Osteoblast (primary cell): ENCODE data around the gene CEP152. TPM values are rescaled to one million over a fixed set of nuclear protein-coding genes. Genes with fewer than 3 reads are reported as not detected.

Source experiments
- DNase-seq: peaks from one replicate; pipeline ENCODE4 v3.0.0; 2011; ENCODE audit warnings: low spot score, mixed read lengths; ENCODE audit not compliant: insufficient read length; ENCODE audit errors: missing footprints
- H2AFZ ChIP-seq: 2 replicates; pipeline ENCODE4 v1.6.0; 2011; ENCODE audit warnings: mild to moderate bottlenecking, low read length
- H3K27ac ChIP-seq: 2 replicates; pipeline ENCODE4 v1.5.1; 2011; ENCODE audit warnings: mild to moderate bottlenecking, low read depth, low read length, moderate library complexity
- H3K27me3 ChIP-seq: 2 replicates; pipeline ENCODE4 v1.6.0; 2012; ENCODE audit warnings: mild to moderate bottlenecking, control low read depth, inconsistent platforms, low read length, moderate library complexity; ENCODE audit not compliant: insufficient read depth
- H3K36me3 ChIP-seq: 2 replicates; pipeline ENCODE4 v1.5.1; 2011; ENCODE audit warnings: mild to moderate bottlenecking, low read length, control low read depth, moderate library complexity; ENCODE audit not compliant: insufficient read depth
- H3K4me1 ChIP-seq: 2 replicates; pipeline ENCODE4 v1.5.1; 2011; ENCODE audit warnings: mild to moderate bottlenecking, low read length, control low read depth, moderate library complexity; ENCODE audit not compliant: insufficient read depth
- H3K4me2 ChIP-seq: 2 replicates; pipeline ENCODE4 v1.6.0; 2011; ENCODE audit warnings: mild to moderate bottlenecking, low read length; ENCODE audit not compliant: insufficient read depth
- H3K4me3 ChIP-seq: fragments of 200-600 bp; sonication (generic); 3 replicates; pipeline ENCODE4 v1.5.1; 2012; ENCODE audit warnings: mild to moderate bottlenecking, low read length, inconsistent platforms; ENCODE audit not compliant: insufficient read depth
- H3K79me2 ChIP-seq: 2 replicates; pipeline ENCODE4 v1.6.0; 2012; ENCODE audit warnings: mild to moderate bottlenecking, low read length, control low read depth, inconsistent platforms; ENCODE audit not compliant: insufficient read depth
- H3K9me3 ChIP-seq: 2 replicates; pipeline ENCODE4 v1.5.1; 2011; ENCODE audit warnings: low read depth, low read length, control low read depth
- H4K20me1 ChIP-seq: 2 replicates; pipeline ENCODE4 v1.6.0; 2012; ENCODE audit warnings: mild to moderate bottlenecking, low read length, control low read depth; ENCODE audit not compliant: insufficient read depth
- CTCF ChIP-seq: IDR thresholded peaks from 2 replicates; pipeline ENCODE4 v1.5.1; 2011; ENCODE audit warnings: mild to moderate bottlenecking, low read depth, low read length, moderate library complexity; ENCODE audit errors: extremely low read depth
- total RNA-seq: library from RNA; depleted of rRNA; stranded (reverse); fragments of >200 nt; gene quantifications from 2 replicates; pipeline ENCODE4 v1.2.3, GENCODE V29; 2012

CEP152 gene
- total RNA-seq, 1 donor = 4.3 TPM

DNA sequence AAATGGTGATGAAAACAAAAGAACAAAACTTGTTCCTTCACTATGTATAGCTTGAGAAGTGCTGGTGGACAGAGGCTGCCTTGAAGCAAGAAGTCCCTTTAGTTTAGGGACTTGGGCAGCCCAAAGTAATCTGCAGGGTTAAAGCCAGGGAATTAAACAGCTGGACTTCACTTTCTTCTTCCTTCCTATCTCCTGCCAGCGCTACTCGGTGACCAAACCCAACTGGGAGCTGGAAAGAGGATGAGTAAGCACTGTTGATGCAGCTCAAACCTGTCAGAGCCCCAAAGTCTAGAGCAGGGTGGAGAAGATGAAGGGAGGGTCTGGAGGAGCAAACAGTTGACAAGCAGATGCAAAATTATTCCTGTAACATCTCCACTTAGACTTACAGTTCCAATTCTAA is 92.2 kb downstream of the CEP152 start:
- TF ChIP-seq CTCF = no peak
- H4K20me1 ChIP-seq = no peaks in the 10 kb centered on the region
- H3K36me3 ChIP-seq = no peaks in the 10 kb centered on the region
- H3K4me3 ChIP-seq = no peak overlapping the region
- H2AFZ ChIP-seq = peak overlapping the region; percentile 59
- no peaks in the 10 kb centered on the region for H3K27me3 ChIP-seq
- H3K9me3 ChIP-seq = no peaks in the 10 kb centered on the region
- DNase-seq = peak; percentile 25
- peak overlapping the region; percentile 43 for H3K4me2 ChIP-seq
- no peaks in the 10 kb centered on the region for H3K79me2 ChIP-seq
- H3K27ac ChIP-seq = peak overlapping the region; percentile 19
- H3K4me1 ChIP-seq = peaks cover 30% of the 10 kb centered on the region

GRCh38 chr15:48717458-48717857 is 93.4 kb downstream of the CEP152 start:
- Histone ChIP-seq H3K4me3 (no peak overlapping the region), H3K27me3 (no peaks in the 10 kb centered on the region), H3K27ac (no peak overlapping the region), H2AFZ (no peak overlapping the region), H3K4me2 (no peak overlapping the region), H3K9me3 (no peaks in the 10 kb centered on the region), H3K36me3 (no peaks in the 10 kb centered on the region), H4K20me1 (no peaks in the 10 kb centered on the region), H3K4me1 (peaks cover 19% of the 10 kb centered on the region), H3K79me2 (no peaks in the 10 kb centered on the region)
- DNase-seq = no peak
- TF ChIP-seq CTCF = peak; percentile 47

DNA sequence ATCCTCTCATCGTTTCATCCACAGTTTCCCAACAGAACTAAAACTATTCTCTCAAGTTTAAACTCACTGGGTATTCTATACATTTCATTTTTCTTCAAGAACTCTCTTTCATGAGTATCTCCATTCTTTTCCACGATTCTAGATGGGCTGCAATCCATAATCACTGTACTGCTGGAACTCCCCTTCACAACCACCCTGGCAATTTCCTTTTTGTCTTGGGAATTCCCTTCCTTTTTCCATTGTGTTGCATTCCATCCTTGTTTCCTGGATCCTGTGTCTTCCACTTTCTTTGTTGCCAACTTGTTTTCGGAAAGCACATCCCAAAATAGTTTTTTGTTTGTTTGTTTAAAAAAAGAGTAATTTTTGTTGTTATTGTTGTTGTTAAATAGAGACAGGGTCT is 98.3 kb downstream of the CEP152 start:
- Histone ChIP-seq H3K27ac (no peak overlapping the region), H4K20me1 (no peaks in the 10 kb centered on the region), H3K79me2 (no peaks in the 10 kb centered on the region), H3K4me3 (no peak overlapping the region), H3K9me3 (no peaks in the 10 kb centered on the region), H2AFZ (no peak overlapping the region), H3K4me2 (no peak overlapping the region), H3K4me1 (no peaks in the 10 kb centered on the region), H3K36me3 (no peaks in the 10 kb centered on the region), H3K27me3 (no peaks in the 10 kb centered on the region)
- no peak for DNase-seq
- no peak for TF ChIP-seq CTCF

DNA sequence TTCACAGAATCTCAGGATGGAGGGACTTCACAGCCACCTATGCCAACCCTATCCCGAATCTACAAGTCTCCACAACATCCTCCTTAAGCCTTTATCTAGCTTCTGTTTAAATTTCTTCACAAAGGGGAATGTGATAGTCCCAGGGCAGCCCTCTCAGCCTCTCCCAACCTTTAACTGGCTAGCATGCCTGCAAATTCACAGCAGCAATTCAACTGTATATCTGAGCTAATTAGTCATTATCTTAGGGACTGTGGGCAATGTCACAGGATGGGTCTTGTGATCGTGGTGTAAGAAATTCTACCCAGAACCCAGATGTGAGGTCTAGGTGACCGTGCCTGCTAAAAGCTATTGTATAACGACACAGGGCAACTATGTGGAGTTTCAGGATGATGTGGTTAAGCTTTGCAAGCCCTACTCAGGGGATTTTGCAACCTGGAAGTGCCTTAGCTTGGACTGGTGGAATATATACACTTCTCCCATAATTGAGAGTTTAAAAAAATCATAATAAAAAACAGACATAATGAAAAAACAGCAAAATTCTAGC is 99.8 kb downstream of the CEP152 start:
- no peaks in the 10 kb centered on the region for H3K79me2 ChIP-seq
- no peaks in the 10 kb centered on the region for H3K36me3 ChIP-seq
- DNase-seq = no peak
- H3K9me3 ChIP-seq = no peaks in the 10 kb centered on the region
- H3K27ac ChIP-seq = no peak overlapping the region
- H2AFZ ChIP-seq = peak overlapping the region; percentile 69
- H3K4me1 ChIP-seq = no peaks in the 10 kb centered on the region
- no peaks in the 10 kb centered on the region for H4K20me1 ChIP-seq
- no peak overlapping the region for H3K4me2 ChIP-seq
- TF ChIP-seq CTCF = no peak
- no peaks in the 10 kb centered on the region for H3K27me3 ChIP-seq
- H3K4me3 ChIP-seq = no peak overlapping the region
